SU-DHL-6 (cell line): ENCODE measurements around the gene KCTD8.

Experiments used
- H2AFZ ChIP-seq: fragments of 200-600 bp; sonication (generic); 2 replicates; pipeline ENCODE4 v1.6.1; 2014; ENCODE audit warnings: low read depth, mild to moderate bottlenecking, moderate library complexity, mixed read lengths, antibody characterized with exemption, low read length; ENCODE audit not compliant: severe bottlenecking
- H3F3A ChIP-seq: fragments of 200-600 bp; shearing (Covaris generic); 2 replicates; pipeline ENCODE4 v1.6.0; 2016; ENCODE audit warnings: antibody characterized with exemption, mild to moderate bottlenecking; ENCODE audit not compliant: insufficient read depth
- H3K27ac ChIP-seq: fragments of 200-600 bp; sonication (generic); 2 replicates; pipeline ENCODE4 v1.5.1; 2016; ENCODE audit warnings: low read depth, mild to moderate bottlenecking, low read length, moderate library complexity, mixed read lengths
- H3K27me3 ChIP-seq: fragments of 200-600 bp; sonication (generic), shearing (Covaris generic); 2 replicates; pipeline ENCODE4 v1.6.0; 2014; ENCODE audit warnings: mild to moderate bottlenecking, low read length
- H3K36me3 ChIP-seq: fragments of 200-600 bp; sonication (generic); 2 replicates; pipeline ENCODE4 v1.6.1; 2014; ENCODE audit warnings: mild to moderate bottlenecking, low read length, mixed read lengths
- H3K4me2 ChIP-seq: fragments of 300-600, 200-600 bp; shearing (Covaris generic), sonication (generic); 2 replicates; pipeline ENCODE4 v1.6.0; 2014; ENCODE audit warnings: low read length, low read depth, mild to moderate bottlenecking; ENCODE audit not compliant: poor library complexity, severe bottlenecking
- H3K4me3 ChIP-seq: fragments of 200-600 bp; sonication (generic); 2 replicates; pipeline ENCODE4 v1.5.1; 2014; ENCODE audit warnings: antibody characterized with exemption, low read length, mild to moderate bottlenecking, mixed read lengths; ENCODE audit not compliant: insufficient read depth, poor library complexity, severe bottlenecking
- H3K79me2 ChIP-seq: fragments of 200-600 bp; sonication (generic); 2 replicates; pipeline ENCODE4 v1.6.1; 2014; ENCODE audit warnings: mild to moderate bottlenecking, low read length, moderate library complexity; ENCODE audit not compliant: insufficient read depth
- H3K9ac ChIP-seq: fragments of 200-600 bp; sonication (generic); 2 replicates; pipeline ENCODE4 v1.7.0; 2014; ENCODE audit warnings: mild to moderate bottlenecking, low read length
- H3K9me2 ChIP-seq: fragments of 200-600 bp; sonication (generic); replicated peaks from 2 replicates; pipeline ENCODE4 v1.6.1; 2014; ENCODE audit warnings: low read length; ENCODE audit not compliant: insufficient read depth
- H3K9me3 ChIP-seq: fragments of 200-600 bp; sonication (generic); 2 replicates; pipeline ENCODE4 v1.6.1; 2014; ENCODE audit warnings: low read length, mixed read lengths; ENCODE audit not compliant: insufficient read depth
- H4K20me1 ChIP-seq: fragments of 200-600 bp; sonication (generic); 2 replicates; pipeline ENCODE4 v1.6.1; 2014; ENCODE audit warnings: low read depth, mild to moderate bottlenecking, antibody characterized with exemption, low read length, moderate library complexity, mixed read lengths
- CTCF ChIP-seq: fragments of 200-600 bp; sonication (generic); IDR thresholded peaks from one replicate; pipeline ENCODE4 v1.5.1; 2017; ENCODE audit warnings: antibody characterized with exemption, mild to moderate bottlenecking, low read length, moderate library complexity; ENCODE audit not compliant: insufficient read depth, poor library complexity, severe bottlenecking
- EZH2phosphoT487 ChIP-seq: fragments of 200-600 bp; sonication (generic), shearing (Covaris generic); conservative IDR thresholded peaks from 2 replicates; pipeline ENCODE4 v1.6.1; 2018; ENCODE audit warnings: mild to moderate bottlenecking, antibody characterized with exemption, low read length, moderate library complexity, mixed read lengths

KCTD8 gene

GRCh38 chr4:44422912-44423311 is 25.7 kb downstream of the KCTD8 start:
- H3F3A ChIP-seq = no peaks in the 10 kb centered on the region
- H3K36me3 ChIP-seq = no peaks in the 10 kb centered on the region
- no peaks in the 10 kb centered on the region for H3K27me3 ChIP-seq
- no peaks in the 10 kb centered on the region for H3K9me2 ChIP-seq
- no peak overlapping the region for H3K9ac ChIP-seq
- H3K4me2 ChIP-seq = no peak overlapping the region
- no peak overlapping the region for H2AFZ ChIP-seq
- TF ChIP-seq EZH2phosphoT487 (no peak), CTCF (no peak)
- H4K20me1 ChIP-seq = no peaks in the 10 kb centered on the region
- no peaks in the 10 kb centered on the region for H3K9me3 ChIP-seq
- no peak overlapping the region for H3K27ac ChIP-seq
- H3K4me3 ChIP-seq = no peak overlapping the region
- no peaks in the 10 kb centered on the region for H3K79me2 ChIP-seq

GRCh38 chr4:44421330-44422065 is 27.1 kb downstream of the KCTD8 start:
- Histone ChIP-seq H3K27me3 (no peaks in the 10 kb centered on the region), H3K4me2 (no peak overlapping the region), H3K79me2 (no peaks in the 10 kb centered on the region), H4K20me1 (no peaks in the 10 kb centered on the region), H2AFZ (no peak overlapping the region), H3K9me3 (no peaks in the 10 kb centered on the region), H3K9me2 (no peaks in the 10 kb centered on the region), H3F3A (no peaks in the 10 kb centered on the region), H3K36me3 (no peaks in the 10 kb centered on the region), H3K9ac (no peak overlapping the region), H3K27ac (no peak overlapping the region), H3K4me3 (no peak overlapping the region)
- TF ChIP-seq CTCF = no peak
- no peak for TF ChIP-seq EZH2phosphoT487

GRCh38 chr4:44415251-44415650 is 33.4 kb downstream of the KCTD8 start:
- H3K79me2 ChIP-seq = no peaks in the 10 kb centered on the region
- no peaks in the 10 kb centered on the region for H3K9me3 ChIP-seq
- no peak overlapping the region for H2AFZ ChIP-seq
- no peak overlapping the region for H3K4me2 ChIP-seq
- no peaks in the 10 kb centered on the region for H3K9me2 ChIP-seq
- no peak overlapping the region for H3K27ac ChIP-seq
- TF ChIP-seq EZH2phosphoT487 = no peak
- no peak for TF ChIP-seq CTCF
- no peaks in the 10 kb centered on the region for H3K36me3 ChIP-seq
- H3K9ac ChIP-seq = no peak overlapping the region
- no peaks in the 10 kb centered on the region for H3K27me3 ChIP-seq
- H3K4me3 ChIP-seq = no peak overlapping the region
- H4K20me1 ChIP-seq = no peaks in the 10 kb centered on the region
- no peaks in the 10 kb centered on the region for H3F3A ChIP-seq
